ENCODE results near the gene LRP1B.
"Not testable (repeated sequence)": the region's sequence is repeated elsewhere in the genome, so short reads cannot be mapped to it uniquely, and the experiment has no call there.

The LRP1B gene

DNA sequence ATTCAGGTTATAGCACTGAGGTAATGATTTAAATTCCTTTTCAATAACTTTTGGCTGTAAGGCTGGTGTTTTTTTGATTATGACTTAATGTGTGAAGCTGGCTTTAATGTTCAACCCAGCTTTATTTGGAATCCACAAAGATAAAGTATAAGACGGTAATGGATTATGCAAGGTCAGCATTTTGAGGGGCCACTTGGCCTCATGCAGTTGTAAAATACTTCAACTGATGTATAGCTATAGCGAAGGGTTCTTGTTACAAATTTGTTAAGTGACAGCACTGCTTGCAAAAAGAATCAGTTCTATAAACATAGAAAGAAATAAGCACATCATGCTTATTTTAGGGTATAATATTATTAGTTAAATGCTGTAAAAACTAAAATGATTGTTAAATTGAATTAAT lies 36.6 kb downstream of the LRP1B start:
- H3K4me1 ChIP-seq (ENCODE audit: insufficient read depth, low read length) = no peaks in the 10 kb centered on the region
- H3K79me2 ChIP-seq (ENCODE audit: insufficient read depth, low read length) = no peaks in the 10 kb centered on the region
- H3K27me3 ChIP-seq (ENCODE audit: insufficient read depth, low read length, poor library complexity) = no peaks in the 10 kb centered on the region
- H3K27ac ChIP-seq (ENCODE audit: low read length) = no peak overlapping the region
- TF ChIP-seq EZH2 (IDR thresholded peaks at IDR 0.05; ENCODE audit: borderline replicate concordance, low read depth, low read length, severe bottlenecking) = no peak
- no peak for TF ChIP-seq CTCF (IDR thresholded peaks at IDR 0.05; ENCODE audit: borderline replicate concordance, extremely low read depth, low read length, poor library complexity, severe bottlenecking)
- H4K20me1 ChIP-seq (ENCODE audit: insufficient read depth, low read length) = no peaks in the 10 kb centered on the region
- no peak overlapping the region for H3K9ac ChIP-seq (ENCODE audit: low read depth, low read length)
- H3K4me2 ChIP-seq (ENCODE audit: insufficient read depth, low read length) = no peak overlapping the region
- DNase-seq (no peak), ATAC-seq (ENCODE audit: insufficient read depth, low read depth) (no peak)
- no peak overlapping the region for H2AFZ ChIP-seq (ENCODE audit: low read depth, low read length)
- H3K9me3 ChIP-seq (ENCODE audit: insufficient read depth, low read length, severe bottlenecking) = no peaks in the 10 kb centered on the region
- no peaks in the 10 kb centered on the region for H3K36me3 ChIP-seq (ENCODE audit: insufficient read depth, low read length)
- no peak overlapping the region for H3K4me3 ChIP-seq (ENCODE audit: low read depth in 1 of 2, low read length in 2 of 2)

- Histone ChIP-seq H3K4me3 (ENCODE audit: low read depth in 1 of 2, low read length in 2 of 2) (no peak overlapping the region), H3K4me2 (ENCODE audit: insufficient read depth, low read length) (no peak overlapping the region), H3K9me3 (ENCODE audit: insufficient read depth, low read length, severe bottlenecking) (no peaks in the 10 kb centered on the region), H3K4me1 (ENCODE audit: insufficient read depth, low read length) (no peaks in the 10 kb centered on the region), H3K27ac (ENCODE audit: low read length) (no peak overlapping the region), H3K9ac (ENCODE audit: low read depth, low read length) (no peak overlapping the region), H3K79me2 (ENCODE audit: insufficient read depth, low read length) (no peaks in the 10 kb centered on the region), H2AFZ (ENCODE audit: low read depth, low read length) (no peak overlapping the region), H3K27me3 (ENCODE audit: insufficient read depth, low read length, poor library complexity) (no peaks in the 10 kb centered on the region), H3K36me3 (ENCODE audit: insufficient read depth, low read length) (no peaks in the 10 kb centered on the region), H4K20me1 (ENCODE audit: insufficient read depth, low read length) (no peaks in the 10 kb centered on the region)
- TF ChIP-seq EZH2 (IDR thresholded peaks at IDR 0.05; ENCODE audit: borderline replicate concordance, low read depth, low read length, severe bottlenecking) (no peak), CTCF (IDR thresholded peaks at IDR 0.05; ENCODE audit: borderline replicate concordance, extremely low read depth, low read length, poor library complexity, severe bottlenecking) (no peak)
- ATAC-seq (ENCODE audit: insufficient read depth, low read depth) (no peak), DNase-seq (no peak)
These were observed 42.7 kb downstream of the LRP1B start for GRCh38 chr2:142088058-142088568.

DNA sequence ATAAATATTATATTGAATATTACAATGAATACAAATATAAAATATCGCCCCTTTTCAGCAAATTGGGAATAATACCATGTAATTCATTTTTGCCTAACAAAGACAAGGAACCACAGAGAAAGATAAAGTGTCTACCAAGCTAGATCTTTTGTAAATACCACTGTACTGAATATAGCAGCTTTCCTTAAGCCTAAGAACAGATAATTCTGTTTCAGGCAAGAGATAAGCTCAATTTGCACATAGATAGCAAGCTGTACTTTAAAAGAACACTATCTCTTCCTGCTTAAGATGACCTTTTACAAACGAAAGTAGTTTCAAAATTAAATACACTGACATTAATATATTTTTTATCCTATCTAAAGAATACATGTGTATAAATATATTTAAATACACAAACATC lies 43.2 kb downstream of the LRP1B start:
- DNase-seq = not testable (repeated sequence)

DNA sequence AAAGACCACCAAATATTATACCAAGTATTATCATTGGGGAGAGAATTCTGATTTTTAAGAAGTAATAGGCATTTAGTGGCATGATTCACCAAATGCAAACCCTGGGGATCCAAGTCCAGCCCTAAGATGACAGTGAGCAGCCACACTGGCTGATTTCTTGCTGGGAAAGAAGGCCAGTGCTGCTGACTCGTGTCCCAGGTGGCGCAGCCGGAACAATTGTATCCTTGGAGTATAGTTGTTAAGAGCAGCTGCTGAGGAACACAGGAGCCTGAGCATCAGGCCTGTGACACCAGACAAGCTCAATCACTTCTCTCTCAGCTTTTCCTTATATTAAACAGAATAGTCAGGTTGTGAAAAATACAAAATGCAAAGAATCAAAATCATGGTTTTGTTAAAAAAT lies 48.4 kb downstream of the LRP1B start:
- no peak overlapping the region for H3K4me2 ChIP-seq (ENCODE audit: insufficient read depth, low read length)
- no peaks in the 10 kb centered on the region for H3K27me3 ChIP-seq (ENCODE audit: insufficient read depth, low read length, poor library complexity)
- no peaks in the 10 kb centered on the region for H3K79me2 ChIP-seq (ENCODE audit: insufficient read depth, low read length)
- H3K9ac ChIP-seq (ENCODE audit: low read depth, low read length) = no peak overlapping the region
- H2AFZ ChIP-seq (ENCODE audit: low read depth, low read length) = no peak overlapping the region
- H3K36me3 ChIP-seq (ENCODE audit: insufficient read depth, low read length) = no peaks in the 10 kb centered on the region
- no peak overlapping the region for H3K4me3 ChIP-seq (ENCODE audit: low read depth in 1 of 2, low read length in 2 of 2)
- ATAC-seq (ENCODE audit: insufficient read depth, low read depth) = no peak
- no peaks in the 10 kb centered on the region for H3K4me1 ChIP-seq (ENCODE audit: insufficient read depth, low read length)
- DNase-seq = no peak
- no peaks in the 10 kb centered on the region for H3K9me3 ChIP-seq (ENCODE audit: insufficient read depth, low read length, severe bottlenecking)
- H3K27ac ChIP-seq (ENCODE audit: low read length) = no peak overlapping the region
- H4K20me1 ChIP-seq (ENCODE audit: insufficient read depth, low read length) = no peaks in the 10 kb centered on the region
- no peak for TF ChIP-seq EZH2 (IDR thresholded peaks at IDR 0.05; ENCODE audit: borderline replicate concordance, low read depth, low read length, severe bottlenecking)
- no peak for TF ChIP-seq CTCF (IDR thresholded peaks at IDR 0.05; ENCODE audit: borderline replicate concordance, extremely low read depth, low read length, poor library complexity, severe bottlenecking)

More for the DNA sequence above, 43.2 kb downstream of the LRP1B start:
- not testable (repeated sequence) for H3K27me3 ChIP-seq (ENCODE audit: insufficient read depth, low read length, poor library complexity); H3K36me3 ChIP-seq (ENCODE audit: insufficient read depth, low read length); H3K79me2 ChIP-seq (ENCODE audit: insufficient read depth, low read length); H3K4me3 ChIP-seq (ENCODE audit: low read depth in 1 of 2, low read length in 2 of 2); H3K27ac ChIP-seq (ENCODE audit: low read length); H3K9ac ChIP-seq (ENCODE audit: low read depth, low read length); H3K4me2 ChIP-seq (ENCODE audit: insufficient read depth, low read length); ATAC-seq (ENCODE audit: insufficient read depth, low read depth); H2AFZ ChIP-seq (ENCODE audit: low read depth, low read length); H4K20me1 ChIP-seq (ENCODE audit: insufficient read depth, low read length); H3K4me1 ChIP-seq (ENCODE audit: insufficient read depth, low read length); H3K9me3 ChIP-seq (ENCODE audit: insufficient read depth, low read length, severe bottlenecking)

Data from DND-41 (cell line).